OCI-LY3 (cell line): Measurements from ENCODE around the gene ACSBG1.

Source experiments
- H2AFZ ChIP-seq: fragments of 200-600, 300-600 bp; shearing (Covaris generic); 2 replicates; pipeline ENCODE4 v1.6.0; 2014; ENCODE audit warnings: antibody characterized with exemption, low read depth, low read length
- H3K27ac ChIP-seq: fragments of 200-600, 300-600 bp; sonication (generic); 2 replicates; pipeline ENCODE4 v1.5.1; 2014; ENCODE audit warnings: mild to moderate bottlenecking, low read length, moderate library complexity, mixed read lengths
- H3K27me3 ChIP-seq: fragments of 200-600, 300-600 bp; sonication (generic); 2 replicates; pipeline ENCODE4 v1.6.1; 2014; ENCODE audit warnings: low read depth, low read length, mixed read lengths
- H3K36me3 ChIP-seq: fragments of 200-600, 300-600 bp; sonication (generic); replicated peaks from 2 replicates; pipeline ENCODE3; 2014; ENCODE audit warnings: low read depth, low read length, mixed read lengths
- H3K4me1 ChIP-seq: fragments of 300-600, 200-600 bp; sonication (generic); 2 replicates; pipeline ENCODE4 v1.6.1; 2014; ENCODE audit warnings: low read length, mixed read lengths
- H3K4me2 ChIP-seq: fragments of 200-600, 300-600 bp; sonication (generic); 2 replicates; pipeline ENCODE4 v1.6.1; 2014; ENCODE audit warnings: low read length, mixed read lengths
- H3K4me3 ChIP-seq: fragments of 300-600, 200-600 bp; sonication (generic); 2 replicates; pipeline ENCODE4 v1.5.1; 2014; ENCODE audit warnings: antibody characterized with exemption, mild to moderate bottlenecking, low read length, moderate library complexity
- H3K79me2 ChIP-seq: fragments of 300-600, 200-600 bp; shearing (Covaris generic); 2 replicates; pipeline ENCODE4 v1.6.1; 2014; ENCODE audit warnings: mild to moderate bottlenecking, low read length, mixed read lengths
- H3K9ac ChIP-seq: fragments of 300-600, 200-600 bp; shearing (Covaris generic); 2 replicates; pipeline ENCODE4 v1.6.0; 2014; ENCODE audit warnings: mild to moderate bottlenecking, low read length, moderate library complexity
- H3K9me3 ChIP-seq: fragments of 200-600, 300-600 bp; shearing (Covaris generic); 2 replicates; pipeline ENCODE4 v1.6.1; 2014; ENCODE audit warnings: low read length, mixed read lengths; ENCODE audit not compliant: insufficient read depth
- H4K20me1 ChIP-seq: fragments of 200-600, 300-600 bp; sonication (generic); 2 replicates; pipeline ENCODE4 v1.6.1; 2016; ENCODE audit warnings: low read length, mixed read lengths; ENCODE audit not compliant: insufficient read depth
- EZH2phosphoT487 ChIP-seq: fragments of 200-600 bp; shearing (Covaris generic); IDR thresholded peaks from 2 replicates; pipeline ENCODE4 v1.6.1; 2018; ENCODE audit warnings: antibody characterized with exemption, mixed run types, low read depth
- TF ChIP-seq, protein P1 (sequence below): fragments of 200-600, 300-600 bp; sonication (generic); IDR thresholded peaks from 2 replicates; pipeline ENCODE4 v1.5.1; 2014; ENCODE audit warnings: antibody characterized with exemption, low read length, low read depth

ACSBG1 gene

DNA sequence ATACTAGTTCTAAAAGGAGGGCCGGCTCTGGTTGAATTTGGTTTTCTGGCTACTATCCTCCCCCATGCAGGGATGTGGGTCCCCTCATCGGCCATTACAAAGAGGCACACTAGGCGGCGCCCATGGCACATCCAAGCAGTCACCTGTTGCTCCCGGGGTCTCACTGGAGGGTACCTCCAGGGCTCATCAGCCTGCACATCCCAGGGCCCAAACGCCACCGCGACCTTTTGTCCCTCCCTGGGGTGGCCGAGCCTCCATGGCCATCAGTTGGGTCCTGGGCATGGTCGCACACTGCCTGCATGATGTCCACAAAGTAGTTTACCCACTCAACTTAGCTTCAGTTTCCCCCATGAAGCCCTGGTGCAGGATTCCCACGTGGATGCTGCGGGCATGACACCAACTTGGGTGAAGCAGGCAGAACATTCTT is 56.9 kb downstream of the ACSBG1 start:
- Histone ChIP-seq H3K79me2 (peaks cover 4% of the 10 kb centered on the region), H3K27me3 (no peaks in the 10 kb centered on the region), H3K9ac (no peak overlapping the region), H4K20me1 (no peaks in the 10 kb centered on the region), H3K4me2 (no peak overlapping the region), H3K4me1 (peaks cover 41% of the 10 kb centered on the region), H3K27ac (no peak overlapping the region), H3K36me3 (peaks cover 15% of the 10 kb centered on the region), H2AFZ (no peak overlapping the region), H3K9me3 (peaks cover under 1% of the 10 kb centered on the region; the same call in 1 of the 2 replicates), H3K4me3 (no peak overlapping the region)
- TF ChIP-seq EZH2phosphoT487, result no peak
- TF ChIP-seq, protein P1, sequence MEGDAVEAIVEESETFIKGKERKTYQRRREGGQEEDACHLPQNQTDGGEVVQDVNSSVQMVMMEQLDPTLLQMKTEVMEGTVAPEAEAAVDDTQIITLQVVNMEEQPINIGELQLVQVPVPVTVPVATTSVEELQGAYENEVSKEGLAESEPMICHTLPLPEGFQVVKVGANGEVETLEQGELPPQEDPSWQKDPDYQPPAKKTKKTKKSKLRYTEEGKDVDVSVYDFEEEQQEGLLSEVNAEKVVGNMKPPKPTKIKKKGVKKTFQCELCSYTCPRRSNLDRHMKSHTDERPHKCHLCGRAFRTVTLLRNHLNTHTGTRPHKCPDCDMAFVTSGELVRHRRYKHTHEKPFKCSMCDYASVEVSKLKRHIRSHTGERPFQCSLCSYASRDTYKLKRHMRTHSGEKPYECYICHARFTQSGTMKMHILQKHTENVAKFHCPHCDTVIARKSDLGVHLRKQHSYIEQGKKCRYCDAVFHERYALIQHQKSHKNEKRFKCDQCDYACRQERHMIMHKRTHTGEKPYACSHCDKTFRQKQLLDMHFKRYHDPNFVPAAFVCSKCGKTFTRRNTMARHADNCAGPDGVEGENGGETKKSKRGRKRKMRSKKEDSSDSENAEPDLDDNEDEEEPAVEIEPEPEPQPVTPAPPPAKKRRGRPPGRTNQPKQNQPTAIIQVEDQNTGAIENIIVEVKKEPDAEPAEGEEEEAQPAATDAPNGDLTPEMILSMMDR, result peak; percentile 84

DNA sequence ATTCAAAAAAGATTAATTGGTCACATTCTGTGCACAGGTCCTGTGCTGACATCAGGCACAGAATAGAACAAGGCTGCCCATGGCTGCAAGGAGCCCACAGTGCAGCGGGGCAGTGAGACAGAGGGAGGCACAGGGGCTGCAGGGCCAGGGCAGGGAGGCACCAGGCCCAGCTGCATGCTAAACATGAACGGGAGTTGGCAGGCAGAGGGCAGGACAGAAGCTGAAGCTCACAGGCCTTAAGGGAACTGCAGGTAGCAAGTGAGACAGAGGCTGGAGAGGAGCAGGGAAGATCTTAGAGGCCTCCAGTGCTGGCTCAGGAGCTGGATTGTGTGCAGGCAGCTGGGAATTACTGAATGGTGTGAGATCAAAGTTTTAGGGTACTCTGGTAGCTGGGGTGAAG is 59.0 kb downstream of the ACSBG1 start:
- H3K4me1 ChIP-seq, result peaks cover 62% of the 10 kb centered on the region
- no peaks in the 10 kb centered on the region for H4K20me1 ChIP-seq
- H2AFZ ChIP-seq, result no peak overlapping the region
- H3K79me2 ChIP-seq, result peaks cover 11% of the 10 kb centered on the region
- no peak for TF ChIP-seq EZH2phosphoT487
- TF ChIP-seq, protein P1, result no peak
- H3K9ac ChIP-seq, result peak overlapping the region; percentile 37; the same call in 1 of the 2 replicates
- H3K36me3 ChIP-seq, result peaks cover 29% of the 10 kb centered on the region
- no peak overlapping the region for H3K4me2 ChIP-seq
- peaks cover 7% of the 10 kb centered on the region; the same call in 1 of the 2 replicates for H3K9me3 ChIP-seq
- H3K27me3 ChIP-seq, result no peaks in the 10 kb centered on the region
- H3K27ac ChIP-seq, result peak overlapping the region; percentile 97
- no peak overlapping the region for H3K4me3 ChIP-seq

DNA sequence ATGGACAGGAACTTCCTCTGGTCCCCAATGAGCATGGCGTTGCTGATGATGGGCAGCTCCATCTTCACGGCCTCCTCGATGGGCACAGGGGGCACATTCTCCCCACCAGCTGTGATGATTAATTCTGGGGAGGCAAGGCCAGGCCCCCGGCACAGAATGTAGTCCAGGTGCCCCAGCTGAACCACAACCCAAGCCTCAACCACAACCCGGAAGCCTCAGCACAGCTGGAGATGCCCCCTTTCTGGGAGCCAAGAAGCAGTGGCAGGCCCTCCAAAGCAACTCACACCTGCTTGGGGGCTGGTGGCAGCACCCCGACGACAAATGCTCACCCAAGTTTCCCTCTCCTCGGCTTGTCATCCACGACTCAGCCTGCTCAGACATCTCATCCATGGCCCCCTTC is 60.0 kb downstream of the ACSBG1 start:
- peaks cover 7% of the 10 kb centered on the region; the same call in 1 of the 2 replicates for H3K9me3 ChIP-seq
- no peak for TF ChIP-seq EZH2phosphoT487
- TF ChIP-seq, protein P1, result no peak
- peaks cover 33% of the 10 kb centered on the region for H3K36me3 ChIP-seq
- peak overlapping the region; percentile 37; the same call in 1 of the 2 replicates for H3K9ac ChIP-seq
- no peaks in the 10 kb centered on the region for H3K27me3 ChIP-seq
- H3K79me2 ChIP-seq, result peaks cover 15% of the 10 kb centered on the region
- no peak overlapping the region for H3K4me3 ChIP-seq
- peaks cover 72% of the 10 kb centered on the region for H3K4me1 ChIP-seq
- H3K4me2 ChIP-seq, result peak overlapping the region; percentile 36
- peak overlapping the region; percentile 97 for H3K27ac ChIP-seq
- no peaks in the 10 kb centered on the region for H4K20me1 ChIP-seq
- H2AFZ ChIP-seq, result no peak overlapping the region

DNA sequence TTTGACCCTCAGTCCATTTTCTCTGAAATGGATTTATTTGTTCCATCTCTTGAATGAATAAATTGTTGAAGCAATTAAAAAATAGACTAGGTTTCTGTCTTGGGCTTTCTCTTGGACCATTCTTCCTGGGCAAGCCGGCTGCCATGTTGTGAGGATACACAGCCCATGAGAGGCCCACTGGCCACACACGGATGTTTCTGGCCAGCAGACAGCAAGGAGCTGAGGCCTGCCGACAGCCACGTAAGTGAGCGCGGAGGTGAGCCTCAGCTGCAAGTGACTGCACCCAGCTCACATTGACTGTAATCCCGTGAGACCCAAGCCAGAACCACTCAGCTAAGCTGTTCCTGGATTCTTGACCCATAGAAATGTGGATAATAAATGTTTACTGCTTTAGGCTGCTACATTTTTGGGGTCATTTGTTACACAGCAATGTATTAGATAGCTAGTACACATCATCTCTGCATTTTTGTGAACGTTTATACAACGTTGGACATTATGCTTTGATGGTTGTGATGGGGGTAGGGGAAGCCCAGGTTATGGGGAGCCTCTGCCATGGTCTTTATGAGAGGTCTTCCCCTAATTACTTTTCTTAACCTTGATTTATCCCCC is 62.4 kb downstream of the ACSBG1 start:
- H3K27ac ChIP-seq, result peak overlapping the region; percentile 97

More for the DNA sequence above, 62.4 kb downstream of the ACSBG1 start:
- TF ChIP-seq, protein P1, result no peak
- no peak for TF ChIP-seq EZH2phosphoT487
- no peaks in the 10 kb centered on the region for H3K27me3 ChIP-seq
- H4K20me1 ChIP-seq, result no peaks in the 10 kb centered on the region
- H3K79me2 ChIP-seq, result peaks cover 24% of the 10 kb centered on the region
- peak overlapping the region; percentile 23; the same call in 1 of the 2 replicates for H3K4me3 ChIP-seq
- peaks cover 40% of the 10 kb centered on the region for H3K36me3 ChIP-seq
- peaks cover 87% of the 10 kb centered on the region for H3K4me1 ChIP-seq
- H3K4me2 ChIP-seq, result peak overlapping the region; percentile 60
- peaks cover 7% of the 10 kb centered on the region; the same call in 1 of the 2 replicates for H3K9me3 ChIP-seq
- peak overlapping the region; percentile 79 for H3K9ac ChIP-seq
- H2AFZ ChIP-seq, result no peak overlapping the region
